Heart left ventricle (tissue), 13 donors: Measurements from ENCODE around the gene C8G.

Source experiments
- POLR2A ChIP-seq, 2 donors: fragments of 450-650 bp; IDR thresholded peaks; one replicate each; pipeline ENCODE4 v1.6.1; 2017; ENCODE audit warnings: antibody characterized with exemption in 2 of 2, mild to moderate bottlenecking in 2 of 2, moderate library complexity in 2 of 2
- TF ChIP-seq, protein P1 (sequence below), 12 donors: fragments of 200-600 bp; sonication (generic) in 4 of 12; IDR thresholded peaks; one replicate each; pipeline versions ENCODE4 v1.5.0 to v1.8.0; 2018 to 2022; ENCODE audit warnings: antibody characterized with exemption in 12 of 12, mild to moderate bottlenecking in 5 of 12
- donor health status: ischemic (EF 13 %, LVEDD 7.1; RV severe dilation, severe dysfunction).
- donor health status: DM: no; HTN: yes; CAD: no.
- donor health status: DM: no; HTN: no; CAD: no.
- donor health status: ischemic (EF 25% LVEDD 6.9; RV normal size, moderate dysfunction).
- donor health status: ischemic (EF 25% LVEDD 5.7; RV mildly dilated, moderate dysfunction).
- donor health status: ischemic (EF 35%, LVEDD 5.7; RV mildly dilated, moderate dysfunction).
- donor health status: nonischemic (EF 11% LVEDD 7.7; RV severe dilation, severe dysfunction).
- donor health status: DM: yes; HTN: yes; CAD: no.
- donor health status: PGD.
- donor health status: ischemic (EF 29% LVEDD 5.4; RV normal size, mild dysfunction).
- donor health status: nonischemic (EF 23%, LVEDD 6.1; RV moderate dilation, normal function).

DNA sequence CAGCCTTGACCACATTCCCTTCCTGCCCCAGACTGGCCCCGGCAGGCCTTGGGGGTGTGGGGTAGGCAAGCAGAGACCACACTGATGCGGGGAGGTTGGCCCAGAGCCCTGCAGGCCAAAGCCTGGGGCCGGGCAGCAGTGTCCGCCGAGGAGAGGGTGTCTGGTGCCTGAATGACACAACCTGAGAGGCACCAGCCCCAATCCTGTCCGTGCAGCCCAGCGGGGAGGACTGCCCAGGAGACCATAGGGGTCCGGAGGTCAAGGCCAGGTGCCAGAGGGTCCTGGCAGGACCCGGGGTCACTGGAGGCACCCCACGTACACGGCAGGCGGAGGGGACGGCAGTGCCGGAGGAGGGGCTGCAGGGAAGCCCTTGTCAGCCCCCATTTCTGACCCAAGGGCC, 26.7 kb downstream of the C8G start:
- TF ChIP-seq, protein P1, sequence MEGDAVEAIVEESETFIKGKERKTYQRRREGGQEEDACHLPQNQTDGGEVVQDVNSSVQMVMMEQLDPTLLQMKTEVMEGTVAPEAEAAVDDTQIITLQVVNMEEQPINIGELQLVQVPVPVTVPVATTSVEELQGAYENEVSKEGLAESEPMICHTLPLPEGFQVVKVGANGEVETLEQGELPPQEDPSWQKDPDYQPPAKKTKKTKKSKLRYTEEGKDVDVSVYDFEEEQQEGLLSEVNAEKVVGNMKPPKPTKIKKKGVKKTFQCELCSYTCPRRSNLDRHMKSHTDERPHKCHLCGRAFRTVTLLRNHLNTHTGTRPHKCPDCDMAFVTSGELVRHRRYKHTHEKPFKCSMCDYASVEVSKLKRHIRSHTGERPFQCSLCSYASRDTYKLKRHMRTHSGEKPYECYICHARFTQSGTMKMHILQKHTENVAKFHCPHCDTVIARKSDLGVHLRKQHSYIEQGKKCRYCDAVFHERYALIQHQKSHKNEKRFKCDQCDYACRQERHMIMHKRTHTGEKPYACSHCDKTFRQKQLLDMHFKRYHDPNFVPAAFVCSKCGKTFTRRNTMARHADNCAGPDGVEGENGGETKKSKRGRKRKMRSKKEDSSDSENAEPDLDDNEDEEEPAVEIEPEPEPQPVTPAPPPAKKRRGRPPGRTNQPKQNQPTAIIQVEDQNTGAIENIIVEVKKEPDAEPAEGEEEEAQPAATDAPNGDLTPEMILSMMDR (IDR thresholded peaks at IDR 0.05) = no peak
- no peak for TF ChIP-seq POLR2A (IDR thresholded peaks at IDR 0.05)
